ENCODE data around the gene METTL25B. TPM values are rescaled to one million over a fixed set of nuclear protein-coding genes. Genes with fewer than 3 reads are reported as not detected.
A peak's percentile ranks its signal among the peaks of the same experiment; 100 is the strongest.

The METTL25B gene
- total and polyA plus RNA-seq, 2 of the 13 experiments (the other 11 are each of a cell fraction or from before 2014, with no cell fraction given) = 11.9 to 24.0 TPM

DNA sequence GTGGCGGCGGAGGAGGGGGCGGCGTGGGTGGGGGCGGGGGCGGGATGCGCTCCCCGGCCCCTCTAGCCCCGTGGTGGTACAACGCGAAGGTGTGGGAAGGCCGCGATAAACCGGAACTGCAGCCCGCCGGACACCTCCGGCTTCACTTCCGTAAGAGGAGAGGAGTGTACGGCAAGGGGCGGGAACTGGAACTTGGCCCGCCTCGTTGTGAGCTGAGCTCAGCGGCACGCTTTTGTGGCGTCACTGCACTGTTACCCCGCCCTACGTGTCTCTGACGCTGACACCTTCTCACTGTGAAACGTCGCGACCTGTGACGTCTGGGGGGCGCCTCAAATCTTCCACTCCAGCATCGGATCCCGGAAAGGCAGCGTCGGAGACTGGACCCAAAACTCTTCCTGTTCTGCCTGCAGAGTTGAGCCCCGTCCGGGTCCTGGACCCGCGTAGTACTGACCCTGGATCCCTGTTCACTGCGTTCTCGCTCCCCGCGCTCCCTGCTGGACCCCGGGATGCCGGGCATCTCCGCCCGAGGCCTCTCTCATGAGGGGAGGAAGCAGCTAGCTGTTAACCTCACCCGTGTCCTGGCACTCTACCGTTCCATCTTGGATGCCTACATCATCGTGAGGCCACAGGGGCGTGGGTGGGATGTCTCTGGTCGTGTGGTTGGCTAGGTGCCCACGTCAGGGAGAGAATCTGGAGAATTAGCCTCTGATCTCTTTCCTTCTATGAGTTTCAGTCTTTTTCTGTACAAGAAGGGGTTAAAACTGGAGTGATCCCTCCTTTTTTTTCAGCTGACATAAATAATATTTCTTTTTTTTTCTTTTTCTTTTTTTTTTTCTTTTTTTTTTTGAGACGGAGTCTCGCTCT, 562 bp downstream of the METTL25B start, which contains the start of gene ISG20L2 (continued):
- TF ChIP-seq ARNT2 (CRISPR knock-in tag; IDR thresholded peaks at IDR 0.05; ENCODE audit: low read depth) (no peak; the same call in 1 of the 2 replicates), KMT2B (CRISPR knock-in tag; IDR thresholded peaks at IDR 0.05) (peak; percentile 74), TSC22D2 (CRISPR knock-in tag; IDR thresholded peaks at IDR 0.05; ENCODE audit: borderline replicate concordance) (no peak), ZNF451 (CRISPR knock-in tag; IDR thresholded peaks at IDR 0.05) (peak; percentile 56; the same call in 1 of the 2 replicates), NR2F6 (IDR thresholded peaks at IDR 0.05) (peak; percentile 25; the same call in 1 of the 2 replicates), NR2F6 (CRISPR knock-in tag; IDR thresholded peaks at IDR 0.05) (0 out of 2 replicates have a peak, but pooled peaks have one; percentile 36), TCF12 (IDR thresholded peaks at IDR 0.05) (no peak), TCF12 (CRISPR knock-in tag; IDR thresholded peaks at IDR 0.05) (no peak), ZNF572 (CRISPR knock-in tag; IDR thresholded peaks at IDR 0.05) (no peak), MED13 (CRISPR knock-in tag; IDR thresholded peaks at IDR 0.05) (no peak), ZNF234 (CRISPR knock-in tag; conservative IDR thresholded peaks at IDR 0.05) (no peak), ZNF432 (CRISPR knock-in tag; IDR thresholded peaks at IDR 0.05; ENCODE audit: borderline replicate concordance) (no peak), ZKSCAN1 (IDR thresholded peaks at IDR 0.05; ENCODE audit: low read length) (no peak), U2AF1 (optimal IDR thresholded peaks at IDR 0.05; ENCODE audit: low read depth, low read length) (peak; percentile 51), MIER2 (CRISPR knock-in tag; IDR thresholded peaks at IDR 0.05) (0 out of 2 replicates have a peak, but pooled peaks have one; percentile 8), CHCHD3 (CRISPR knock-in tag; IDR thresholded peaks at IDR 0.05) (no peak)
- TF ChIP-seq, protein P1, sequence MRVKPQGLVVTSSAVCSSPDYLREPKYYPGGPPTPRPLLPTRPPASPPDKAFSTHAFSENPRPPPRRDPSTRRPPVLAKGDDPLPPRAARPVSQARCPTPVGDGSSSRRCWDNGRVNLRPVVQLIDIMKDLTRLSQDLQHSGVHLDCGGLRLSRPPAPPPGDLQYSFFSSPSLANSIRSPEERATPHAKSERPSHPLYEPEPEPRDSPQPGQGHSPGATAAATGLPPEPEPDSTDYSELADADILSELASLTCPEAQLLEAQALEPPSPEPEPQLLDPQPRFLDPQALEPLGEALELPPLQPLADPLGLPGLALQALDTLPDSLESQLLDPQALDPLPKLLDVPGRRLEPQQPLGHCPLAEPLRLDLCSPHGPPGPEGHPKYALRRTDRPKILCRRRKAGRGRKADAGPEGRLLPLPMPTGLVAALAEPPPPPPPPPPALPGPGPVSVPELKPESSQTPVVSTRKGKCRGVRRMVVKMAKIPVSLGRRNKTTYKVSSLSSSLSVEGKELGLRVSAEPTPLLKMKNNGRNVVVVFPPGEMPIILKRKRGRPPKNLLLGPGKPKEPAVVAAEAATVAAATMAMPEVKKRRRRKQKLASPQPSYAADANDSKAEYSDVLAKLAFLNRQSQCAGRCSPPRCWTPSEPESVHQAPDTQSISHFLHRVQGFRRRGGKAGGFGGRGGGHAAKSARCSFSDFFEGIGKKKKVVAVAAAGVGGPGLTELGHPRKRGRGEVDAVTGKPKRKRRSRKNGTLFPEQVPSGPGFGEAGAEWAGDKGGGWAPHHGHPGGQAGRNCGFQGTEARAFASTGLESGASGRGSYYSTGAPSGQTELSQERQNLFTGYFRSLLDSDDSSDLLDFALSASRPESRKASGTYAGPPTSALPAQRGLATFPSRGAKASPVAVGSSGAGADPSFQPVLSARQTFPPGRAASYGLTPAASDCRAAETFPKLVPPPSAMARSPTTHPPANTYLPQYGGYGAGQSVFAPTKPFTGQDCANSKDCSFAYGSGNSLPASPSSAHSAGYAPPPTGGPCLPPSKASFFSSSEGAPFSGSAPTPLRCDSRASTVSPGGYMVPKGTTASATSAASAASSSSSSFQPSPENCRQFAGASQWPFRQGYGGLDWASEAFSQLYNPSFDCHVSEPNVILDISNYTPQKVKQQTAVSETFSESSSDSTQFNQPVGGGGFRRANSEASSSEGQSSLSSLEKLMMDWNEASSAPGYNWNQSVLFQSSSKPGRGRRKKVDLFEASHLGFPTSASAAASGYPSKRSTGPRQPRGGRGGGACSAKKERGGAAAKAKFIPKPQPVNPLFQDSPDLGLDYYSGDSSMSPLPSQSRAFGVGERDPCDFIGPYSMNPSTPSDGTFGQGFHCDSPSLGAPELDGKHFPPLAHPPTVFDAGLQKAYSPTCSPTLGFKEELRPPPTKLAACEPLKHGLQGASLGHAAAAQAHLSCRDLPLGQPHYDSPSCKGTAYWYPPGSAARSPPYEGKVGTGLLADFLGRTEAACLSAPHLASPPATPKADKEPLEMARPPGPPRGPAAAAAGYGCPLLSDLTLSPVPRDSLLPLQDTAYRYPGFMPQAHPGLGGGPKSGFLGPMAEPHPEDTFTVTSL (CRISPR knock-in tag; IDR thresholded peaks at IDR 0.05; ENCODE audit: borderline replicate concordance) = no peak
- TF ChIP-seq, protein P2, sequence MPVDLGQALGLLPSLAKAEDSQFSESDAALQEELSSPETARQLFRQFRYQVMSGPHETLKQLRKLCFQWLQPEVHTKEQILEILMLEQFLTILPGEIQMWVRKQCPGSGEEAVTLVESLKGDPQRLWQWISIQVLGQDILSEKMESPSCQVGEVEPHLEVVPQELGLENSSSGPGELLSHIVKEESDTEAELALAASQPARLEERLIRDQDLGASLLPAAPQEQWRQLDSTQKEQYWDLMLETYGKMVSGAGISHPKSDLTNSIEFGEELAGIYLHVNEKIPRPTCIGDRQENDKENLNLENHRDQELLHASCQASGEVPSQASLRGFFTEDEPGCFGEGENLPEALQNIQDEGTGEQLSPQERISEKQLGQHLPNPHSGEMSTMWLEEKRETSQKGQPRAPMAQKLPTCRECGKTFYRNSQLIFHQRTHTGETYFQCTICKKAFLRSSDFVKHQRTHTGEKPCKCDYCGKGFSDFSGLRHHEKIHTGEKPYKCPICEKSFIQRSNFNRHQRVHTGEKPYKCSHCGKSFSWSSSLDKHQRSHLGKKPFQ (CRISPR knock-in tag; IDR thresholded peaks at IDR 0.05; ENCODE audit: insufficient replicate concordance) = no peak
- TF ChIP-seq, protein P3, sequence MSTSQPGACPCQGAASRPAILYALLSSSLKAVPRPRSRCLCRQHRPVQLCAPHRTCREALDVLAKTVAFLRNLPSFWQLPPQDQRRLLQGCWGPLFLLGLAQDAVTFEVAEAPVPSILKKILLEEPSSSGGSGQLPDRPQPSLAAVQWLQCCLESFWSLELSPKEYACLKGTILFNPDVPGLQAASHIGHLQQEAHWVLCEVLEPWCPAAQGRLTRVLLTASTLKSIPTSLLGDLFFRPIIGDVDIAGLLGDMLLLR (CRISPR knock-in tag; IDR thresholded peaks at IDR 0.05) = no peak; the same call in 1 of the 2 replicates

All from HepG2 (cell line).